Fibroblast of skin of right biceps (primary cell): ENCODE data around the gene TRIM71.
"Not testable (repeated sequence)": the region's sequence is repeated elsewhere in the genome, so short reads cannot be mapped to it uniquely, and the experiment has no call there.

Experiments
- DNase-seq: peaks from one replicate; pipeline ENCODE4 v3.0.0-alpha.2; 2013

The TRIM71 gene

DNA sequence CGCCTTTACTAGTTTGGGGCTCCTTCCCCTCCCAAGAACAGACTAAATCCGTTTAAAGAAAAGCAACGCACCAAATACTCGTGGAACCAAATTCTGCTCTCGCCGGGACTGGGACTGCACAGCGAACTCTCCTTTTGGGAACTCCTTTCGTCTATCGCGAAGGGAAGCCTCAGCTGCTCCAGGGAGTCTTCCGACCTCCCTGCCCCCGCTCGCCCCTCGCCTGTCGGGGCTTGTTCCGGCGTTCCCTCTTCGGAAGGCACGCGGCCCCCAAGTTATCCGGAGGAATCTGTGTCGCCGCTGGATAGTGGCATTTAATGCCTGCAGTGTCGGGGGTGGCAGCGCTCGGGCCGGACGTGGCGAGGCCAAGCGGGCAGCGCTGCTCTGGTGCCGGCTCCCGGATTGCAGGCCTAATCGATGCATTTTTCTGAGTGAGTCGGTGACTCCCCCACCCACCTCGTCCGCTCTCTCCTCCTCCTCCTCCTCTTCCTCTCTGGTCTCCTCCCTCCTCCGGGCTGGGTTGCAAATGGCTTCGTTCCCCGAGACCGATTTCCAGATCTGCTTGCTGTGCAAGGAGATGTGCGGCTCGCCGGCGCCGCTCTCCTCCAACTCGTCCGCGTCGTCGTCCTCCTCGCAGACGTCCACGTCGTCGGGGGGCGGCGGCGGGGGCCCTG is at the start of gene TRIM71:
Gene TRIM71, plus strand, starts transcription at position 440 of the 671 bp plus-strand sequence. Its CDS starts 84 bp downstream, at position 524.
- no peak for DNase-seq

DNA sequence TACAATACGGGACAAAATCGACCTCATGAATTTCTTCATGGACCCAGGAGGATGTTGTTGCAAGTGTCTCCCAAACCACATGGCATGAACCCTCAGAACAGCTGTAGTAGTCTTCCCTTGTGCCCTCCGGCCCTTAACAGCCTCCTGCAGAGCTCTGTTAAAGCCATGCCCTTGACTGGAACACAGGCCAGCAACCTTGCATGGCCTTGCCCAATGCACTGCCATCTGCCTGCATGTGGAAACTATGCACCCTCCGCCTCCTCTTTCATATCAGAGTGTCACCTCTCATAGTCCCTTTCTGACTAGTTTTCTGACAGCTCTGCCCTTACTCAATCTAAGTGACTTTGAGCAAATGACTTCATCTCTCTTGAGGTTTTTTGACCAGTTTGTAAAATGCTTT is 39.4 kb upstream of the TRIM71 start:
- no peak for DNase-seq

DNA sequence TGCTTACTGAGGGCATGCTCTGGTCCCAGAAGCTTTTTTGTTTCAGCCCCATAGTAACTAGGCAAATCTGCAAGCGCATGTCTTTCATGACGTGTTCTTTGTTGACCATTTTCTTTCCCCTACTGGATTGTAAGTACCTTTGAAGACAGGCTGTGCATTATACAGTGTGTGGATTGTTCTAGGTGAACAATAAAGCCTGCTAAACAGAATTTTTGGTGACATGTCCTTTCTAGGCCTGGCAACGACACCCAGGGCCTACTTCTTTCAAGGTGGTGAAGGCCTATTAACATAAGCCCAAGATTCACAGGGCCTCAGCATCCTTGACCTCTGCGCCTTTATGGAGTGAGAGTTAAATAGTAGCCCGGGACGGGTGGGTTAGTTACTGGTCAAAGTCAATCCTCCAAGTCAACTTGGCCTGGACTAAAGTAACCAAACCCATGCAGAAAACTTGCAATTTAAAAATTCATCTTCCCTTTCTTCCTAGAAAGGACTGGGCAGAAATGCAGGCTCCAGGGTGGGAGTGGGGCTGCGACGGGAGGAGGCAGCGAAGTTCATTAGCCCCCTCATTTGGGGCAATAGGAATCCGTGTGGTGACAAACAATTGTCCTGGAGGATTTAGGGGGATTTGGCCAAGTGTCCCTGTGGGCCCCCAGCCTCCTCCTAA is 37.6 kb upstream of the TRIM71 start:
- no peak for DNase-seq

DNA sequence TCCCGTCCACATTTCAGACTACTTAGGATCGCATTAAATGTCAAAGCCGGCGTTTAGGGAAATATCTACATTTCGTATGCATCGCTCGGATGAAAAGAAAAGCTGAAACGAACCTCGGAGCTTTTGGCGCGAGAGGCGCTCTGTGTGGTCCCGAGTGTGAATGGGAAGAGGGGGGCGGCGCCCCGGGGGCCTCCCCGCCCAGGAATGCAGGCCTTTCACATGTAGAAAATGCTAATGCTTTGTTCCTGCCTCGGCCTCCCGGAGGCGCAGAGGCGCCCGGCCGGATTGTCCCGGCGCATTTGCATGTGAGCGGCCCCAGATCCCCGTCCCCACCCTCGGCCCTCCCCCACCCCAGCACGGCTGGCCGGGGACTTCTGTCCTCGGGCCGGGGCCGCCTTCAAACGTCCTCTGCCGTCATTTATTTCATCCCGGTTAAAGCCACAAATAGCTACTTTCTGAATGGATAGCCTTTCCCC is 37.0 kb upstream of the TRIM71 start:
- DNase-seq, result peak; percentile 63

DNA sequence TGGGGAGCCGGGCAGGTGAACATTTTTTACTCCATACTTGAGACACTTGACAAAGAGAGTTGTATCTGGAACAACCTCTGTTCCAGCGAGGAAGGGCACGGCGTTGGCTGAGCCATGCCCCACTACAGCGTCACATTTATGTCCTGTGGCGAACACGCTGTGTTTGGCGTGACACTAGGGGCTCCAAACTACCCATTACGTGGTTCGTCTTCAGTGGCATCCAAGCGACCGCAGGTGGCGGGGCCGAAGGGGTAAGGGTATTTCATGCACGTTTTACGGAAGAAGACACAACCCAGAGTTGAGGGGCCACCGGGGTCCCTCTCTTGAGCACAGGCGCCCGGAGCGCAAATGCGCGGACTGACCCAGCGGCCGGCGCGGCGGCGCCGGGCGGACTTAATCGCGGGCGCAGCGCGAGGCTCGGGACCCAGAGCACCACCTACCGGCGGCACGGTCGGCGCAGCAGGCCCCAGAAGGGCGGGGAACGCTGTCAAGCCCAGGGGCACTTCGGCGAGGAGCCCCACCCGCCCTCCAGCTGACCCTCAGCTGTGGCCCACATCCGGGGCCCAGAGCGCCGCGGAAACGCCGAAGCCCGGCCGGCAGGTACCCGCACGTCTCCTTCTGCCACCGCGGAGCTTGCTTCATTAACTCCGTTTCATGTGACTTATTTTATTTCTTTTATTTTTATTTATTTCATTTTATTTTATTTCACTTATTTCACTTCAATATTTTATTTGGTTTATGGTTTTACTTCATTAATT is 36.4 kb upstream of the TRIM71 start:
- DNase-seq, result peak; percentile 71

DNA sequence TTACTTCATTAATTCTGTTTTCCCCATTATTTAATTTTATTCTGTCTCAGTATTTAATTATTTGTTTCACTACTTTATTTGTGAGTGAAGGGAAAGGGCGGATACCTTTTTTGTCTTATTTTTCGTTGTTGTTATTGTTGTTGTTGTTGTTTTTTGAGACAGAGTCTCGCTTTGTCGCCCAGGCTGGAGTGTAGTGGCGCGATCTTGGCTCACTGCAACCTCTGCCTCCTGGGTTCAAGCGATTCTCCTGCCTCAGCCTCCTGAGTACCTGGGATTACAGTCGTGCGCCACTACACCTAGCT is 35.9 kb upstream of the TRIM71 start:
- DNase-seq, result not testable (repeated sequence)

DNA sequence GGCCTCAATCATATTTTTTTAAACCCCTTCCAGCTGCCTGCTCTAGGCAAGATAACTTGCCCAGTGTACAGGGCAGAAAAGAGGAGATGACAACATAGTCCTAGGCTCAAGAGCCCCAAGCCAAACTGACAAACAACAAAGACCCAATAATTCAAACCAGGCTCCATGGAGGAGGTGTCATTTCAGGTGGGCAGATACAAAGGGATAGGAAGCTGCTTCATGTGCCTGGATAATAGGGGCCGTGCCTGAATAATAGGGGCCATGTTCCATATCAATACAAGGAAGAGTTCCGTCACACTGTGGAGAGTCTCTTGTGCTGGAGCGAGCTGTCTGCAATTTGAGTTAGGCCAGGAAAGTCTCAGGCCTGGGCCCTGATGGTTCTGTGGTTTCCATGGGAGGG is 35.4 kb upstream of the TRIM71 start:
- DNase-seq, result no peak

DNA sequence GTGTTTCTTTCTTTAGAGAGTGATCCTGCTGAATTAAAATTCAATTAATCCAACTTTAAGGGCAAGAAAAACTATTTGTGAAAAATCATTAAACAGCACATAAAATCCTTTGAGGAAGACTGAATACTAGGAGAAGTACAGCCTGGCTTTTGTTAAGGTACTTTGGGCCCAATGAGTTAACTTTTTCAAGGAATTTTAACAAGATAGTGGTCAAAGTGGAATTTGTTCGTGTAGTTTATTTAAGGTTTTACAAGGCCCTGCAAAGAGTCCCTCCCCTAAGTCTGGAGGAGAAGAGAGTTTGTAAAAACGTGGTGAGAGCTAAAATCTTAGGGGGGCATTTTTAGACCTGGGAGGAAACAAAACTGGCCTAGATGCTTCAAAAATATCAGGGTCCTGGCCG is 26.0 kb upstream of the TRIM71 start:
- DNase-seq, result no peak

DNA sequence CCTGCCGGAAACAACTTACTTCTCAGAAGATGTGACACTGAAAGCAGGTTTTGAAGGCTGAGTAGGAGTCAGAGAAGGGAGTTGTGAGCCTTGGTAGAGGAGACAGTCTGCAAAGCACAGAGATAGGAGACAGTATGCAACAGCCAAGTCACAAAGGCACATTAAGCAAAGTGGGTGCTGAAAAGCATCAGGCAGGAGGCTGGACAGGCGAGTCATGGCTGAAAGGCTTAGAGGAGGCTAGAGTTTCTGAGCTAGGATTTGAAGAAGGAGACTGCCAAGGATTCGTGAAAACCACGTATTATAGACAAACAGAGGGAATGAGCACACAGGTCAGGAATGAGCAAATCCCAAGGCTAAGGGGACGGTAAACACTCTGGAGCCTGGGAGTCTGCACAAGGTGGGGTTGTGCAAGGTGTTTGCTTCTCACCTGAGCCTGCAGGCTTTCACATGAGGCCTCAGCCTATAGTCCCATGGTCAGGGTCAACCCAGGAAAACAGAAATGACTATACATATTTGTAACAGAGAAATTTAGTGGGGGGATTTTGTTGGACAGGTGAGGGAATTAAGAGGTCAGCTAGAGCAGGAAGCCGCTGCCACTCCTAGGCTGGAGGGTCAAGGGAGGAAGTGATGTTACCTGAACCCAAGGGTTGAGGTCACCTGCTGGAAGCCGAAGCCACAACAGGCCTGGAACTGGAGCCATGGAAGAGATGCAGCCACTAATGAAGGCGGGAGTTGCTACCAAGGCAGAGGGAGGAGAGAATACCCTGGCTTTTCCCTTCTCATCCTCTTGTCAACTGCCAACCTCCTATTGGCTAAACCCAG is 23.1 kb upstream of the TRIM71 start:
- peak; percentile 22 for DNase-seq

DNA sequence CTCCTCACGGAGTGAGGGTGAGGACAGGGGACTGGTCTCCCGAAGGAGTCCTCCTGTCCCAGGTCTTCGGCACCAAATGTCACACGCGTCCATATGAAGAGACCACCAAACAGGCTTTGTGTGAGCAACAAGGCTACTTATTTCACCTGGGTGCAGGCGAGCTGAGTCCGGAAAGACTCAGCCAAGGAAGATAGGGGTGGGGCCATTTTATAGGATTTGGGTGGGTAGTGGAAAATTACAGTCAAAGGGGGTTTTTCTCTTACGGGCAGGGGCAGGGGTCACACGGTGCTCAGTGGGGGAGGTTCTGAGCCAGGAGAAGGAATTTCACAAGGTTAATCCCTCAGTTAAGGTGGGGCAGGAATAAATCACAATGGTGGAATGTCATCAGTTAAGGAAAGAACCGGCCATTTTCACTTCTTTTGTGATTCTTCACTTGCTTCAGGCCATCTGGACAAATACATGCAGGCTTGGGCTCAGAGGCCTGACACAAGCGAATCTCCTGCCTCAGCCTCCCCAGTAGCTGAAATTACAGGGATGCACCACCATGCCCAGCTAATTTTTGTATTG is 21.3 kb upstream of the TRIM71 start:
- not testable (repeated sequence) for DNase-seq

DNA sequence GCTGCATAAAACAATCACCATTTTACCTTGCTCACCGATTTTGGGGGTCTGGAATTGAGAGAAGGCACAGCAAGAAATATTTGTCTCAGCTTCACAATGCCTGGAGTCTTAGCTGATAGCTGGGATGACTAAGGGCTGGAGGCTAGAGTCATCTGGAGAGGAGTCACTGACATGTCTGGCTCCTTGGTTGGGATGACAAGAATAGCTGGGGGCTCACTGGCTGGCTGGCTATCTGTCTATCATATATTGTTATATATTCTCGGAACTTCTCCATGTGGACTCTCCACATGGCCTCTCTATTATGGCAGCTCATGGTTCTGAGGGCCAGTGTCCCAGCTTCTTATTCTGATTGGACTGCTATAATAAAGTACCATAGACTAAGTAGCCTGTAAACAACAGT is 20.0 kb upstream of the TRIM71 start:
- DNase-seq, result no peak

DNA sequence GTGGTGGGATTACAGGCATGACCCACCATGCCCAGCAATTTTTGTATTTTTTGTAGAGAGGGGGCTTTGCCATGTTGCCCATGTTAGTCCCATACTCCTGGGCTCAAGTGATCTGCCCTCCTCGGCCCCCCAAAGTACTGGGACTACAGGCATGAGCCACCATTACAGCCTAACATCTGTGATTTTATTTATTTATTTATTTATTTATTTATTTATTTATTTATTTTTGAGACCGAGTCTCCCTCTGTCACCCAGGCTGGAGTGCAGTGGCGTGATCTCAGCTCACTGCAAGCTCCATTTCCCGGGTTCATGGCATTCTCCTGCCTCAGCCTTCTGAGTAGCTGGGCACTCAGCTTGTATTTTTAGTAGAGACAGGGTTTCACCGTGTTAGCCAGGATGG is 16.4 kb upstream of the TRIM71 start:
- DNase-seq, result not testable (repeated sequence)

DNA sequence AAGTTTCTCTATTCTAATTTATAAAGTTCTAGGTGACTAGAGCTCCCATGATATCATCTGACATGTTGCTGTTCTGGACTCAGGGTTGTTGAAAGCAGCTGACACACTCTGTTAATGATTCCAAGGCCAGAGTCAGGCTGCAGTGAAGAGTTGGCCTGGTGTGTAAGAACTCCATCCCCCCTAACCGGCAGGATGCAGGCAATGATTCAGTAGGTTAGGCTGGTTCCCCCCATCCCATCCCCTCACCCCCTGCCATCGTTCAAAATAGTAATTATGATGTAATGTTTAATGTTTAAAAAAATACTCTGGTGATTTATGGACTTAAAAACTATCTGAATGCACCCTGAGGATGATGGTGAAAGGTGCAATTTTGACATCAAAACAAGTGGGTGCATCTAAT is 4.6 kb upstream of the TRIM71 start:
- peak; percentile 28 for DNase-seq

DNA sequence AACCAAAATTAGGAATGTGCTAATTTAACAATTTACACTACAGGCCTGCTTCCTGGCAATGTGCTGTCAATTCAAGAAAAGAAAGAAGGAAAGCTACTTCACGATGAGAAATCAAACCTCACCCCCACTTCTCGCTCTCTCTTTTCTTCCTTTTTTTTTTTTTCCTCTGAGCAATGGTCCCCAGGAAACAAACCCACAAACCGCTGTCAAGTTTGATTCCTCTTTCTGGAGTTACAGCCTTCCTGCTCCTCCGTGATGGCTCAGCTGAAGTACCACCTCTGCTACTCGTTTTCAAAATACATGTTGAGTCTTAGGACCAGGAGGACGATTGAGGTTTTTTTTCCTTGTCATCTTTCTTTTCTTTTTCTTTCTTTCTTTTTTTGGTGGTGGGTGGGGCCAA is 3.4 kb upstream of the TRIM71 start:
- no peak for DNase-seq

DNA sequence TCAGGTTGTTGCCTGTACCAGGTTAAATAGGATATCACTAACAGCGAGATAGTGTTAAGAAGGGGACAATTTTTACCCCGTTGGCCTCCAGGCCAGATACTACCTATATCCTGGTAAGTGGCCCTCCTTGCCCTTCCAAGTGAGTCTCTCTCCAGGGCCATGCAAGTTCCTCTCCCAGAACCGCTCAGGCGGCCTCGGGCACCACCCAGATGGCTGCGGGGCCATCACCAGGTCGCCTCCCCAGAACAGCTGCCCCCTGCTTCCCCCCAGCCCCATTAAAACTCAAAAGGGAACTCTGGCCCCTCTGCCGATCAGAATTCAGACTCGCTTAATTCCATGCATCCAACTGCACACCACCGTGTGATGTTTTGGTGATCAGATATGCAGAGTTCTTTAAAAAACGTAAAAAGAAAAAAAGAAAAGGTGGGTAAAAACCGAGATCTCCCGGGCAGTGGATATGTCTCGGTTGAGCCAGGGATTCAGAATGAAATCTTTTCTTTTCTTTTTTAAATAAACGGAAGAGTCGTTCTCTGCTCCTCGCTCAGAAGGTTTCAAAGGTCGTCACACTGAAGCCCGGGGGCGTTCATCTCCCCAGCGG is 1.9 kb upstream of the TRIM71 start:
- no peak for DNase-seq

DNA sequence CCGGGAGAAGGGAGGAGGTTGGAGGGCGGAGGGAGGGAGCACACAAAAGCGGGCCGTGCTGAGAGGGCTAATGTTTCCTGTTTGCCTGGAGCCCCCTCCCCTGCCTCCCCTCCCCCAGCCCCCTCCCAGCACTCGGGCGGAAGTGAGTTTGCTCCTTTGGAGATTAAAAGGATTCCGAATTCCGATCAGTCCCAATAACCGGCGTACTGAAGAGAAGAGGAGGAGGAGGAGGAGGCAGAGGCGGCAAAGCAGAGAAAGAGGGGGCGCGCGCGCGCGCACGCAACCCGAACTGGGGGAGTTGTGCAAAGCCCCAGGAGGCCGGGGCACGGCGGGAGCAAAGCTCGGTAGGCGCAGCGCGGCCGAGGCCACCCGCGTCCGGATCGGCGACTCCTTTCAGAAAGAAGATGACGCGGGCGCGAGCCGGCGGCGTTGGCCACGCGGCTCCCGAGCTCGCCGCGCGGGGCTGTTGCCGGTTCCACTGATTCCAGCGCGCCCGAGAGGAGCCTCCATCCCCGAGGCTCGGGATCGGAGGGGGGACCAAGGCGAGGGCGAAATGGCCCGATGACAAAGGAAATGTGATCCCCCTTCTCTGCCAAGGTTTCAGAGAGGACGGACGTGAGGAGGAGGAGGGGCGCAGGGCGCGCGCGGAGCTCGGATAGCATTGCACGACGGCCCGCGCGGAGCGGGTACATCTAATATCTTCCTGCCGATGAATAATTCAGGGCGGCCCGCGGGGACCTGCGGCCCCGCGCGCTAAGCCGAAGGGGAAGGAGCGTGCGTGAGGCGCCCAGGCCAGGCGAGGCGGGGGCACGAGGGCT is 1.1 kb upstream of the TRIM71 start:
- DNase-seq, result peak; percentile 20

DNA sequence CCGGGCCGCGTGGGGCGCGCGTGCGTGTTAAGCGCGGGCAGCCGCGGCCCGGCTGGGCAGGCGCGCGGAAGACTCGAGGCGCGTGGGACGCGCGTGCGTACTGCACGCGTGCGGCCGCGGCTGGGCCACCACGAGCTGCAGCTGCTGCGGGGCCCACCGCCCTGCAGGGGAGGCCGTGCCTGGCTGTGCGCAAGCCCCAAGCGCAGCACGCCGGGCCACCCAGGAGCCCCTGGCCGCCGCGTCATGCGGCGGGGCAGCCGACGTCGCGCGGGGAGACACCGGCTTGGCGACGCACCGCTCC is 590 bp upstream of the TRIM71 start:
- DNase-seq, result no peak

DNA sequence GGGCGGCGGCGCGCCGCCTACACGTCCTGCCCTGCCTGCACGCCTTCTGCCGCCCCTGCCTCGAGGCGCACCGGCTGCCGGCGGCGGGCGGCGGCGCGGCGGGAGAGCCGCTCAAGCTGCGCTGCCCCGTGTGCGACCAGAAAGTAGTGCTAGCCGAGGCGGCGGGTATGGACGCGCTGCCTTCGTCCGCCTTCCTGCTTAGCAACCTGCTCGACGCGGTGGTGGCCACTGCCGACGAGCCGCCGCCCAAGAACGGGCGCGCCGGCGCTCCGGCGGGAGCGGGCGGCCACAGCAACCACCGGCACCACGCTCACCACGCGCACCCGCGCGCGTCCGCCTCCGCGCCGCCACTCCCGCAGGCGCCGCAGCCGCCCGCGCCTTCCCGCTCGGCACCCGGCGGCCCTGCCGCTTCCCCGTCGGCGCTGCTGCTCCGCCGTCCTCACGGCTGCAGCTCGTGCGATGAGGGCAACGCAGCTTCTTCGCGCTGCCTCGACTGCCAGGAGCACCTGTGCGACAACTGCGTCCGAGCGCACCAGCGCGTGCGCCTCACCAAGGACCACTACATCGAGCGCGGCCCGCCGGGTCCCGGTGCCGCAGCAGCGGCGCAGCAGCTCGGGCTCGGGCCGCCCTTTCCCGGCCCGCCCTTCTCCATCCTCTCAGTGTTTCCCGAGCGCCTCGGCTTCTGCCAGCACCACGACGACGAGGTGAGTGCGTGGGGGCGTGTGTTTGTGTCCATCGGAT is 602 bp downstream of the TRIM71 start:
- DNase-seq, result no peak

DNA sequence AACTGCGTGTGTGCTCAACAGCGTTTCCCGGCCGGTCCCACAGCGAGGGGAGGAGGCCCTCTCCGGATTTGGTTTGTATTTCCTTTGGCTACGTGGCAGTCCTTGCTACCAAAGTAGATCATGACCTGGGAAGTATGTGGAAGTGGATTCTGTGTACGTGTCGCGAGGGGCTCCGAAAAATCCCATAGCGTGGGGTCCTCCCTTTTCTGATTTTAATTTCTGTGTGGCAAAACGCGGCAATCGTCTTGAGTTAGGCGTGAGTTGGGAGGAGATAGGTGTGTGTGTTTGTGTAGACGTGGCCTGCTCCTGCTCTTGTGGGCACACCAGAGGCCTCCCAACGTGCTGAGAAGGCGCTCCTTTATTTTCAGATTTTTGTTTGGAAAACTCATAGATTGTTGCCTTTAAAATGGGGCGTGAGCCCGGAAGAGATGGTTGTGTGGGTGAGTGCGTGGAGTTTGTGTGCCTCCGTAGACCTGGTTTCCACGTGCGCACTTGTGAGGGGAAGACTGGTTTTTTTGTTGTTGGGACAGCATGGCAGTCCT is 1.2 kb downstream of the TRIM71 start:
- no peak for DNase-seq

DNA sequence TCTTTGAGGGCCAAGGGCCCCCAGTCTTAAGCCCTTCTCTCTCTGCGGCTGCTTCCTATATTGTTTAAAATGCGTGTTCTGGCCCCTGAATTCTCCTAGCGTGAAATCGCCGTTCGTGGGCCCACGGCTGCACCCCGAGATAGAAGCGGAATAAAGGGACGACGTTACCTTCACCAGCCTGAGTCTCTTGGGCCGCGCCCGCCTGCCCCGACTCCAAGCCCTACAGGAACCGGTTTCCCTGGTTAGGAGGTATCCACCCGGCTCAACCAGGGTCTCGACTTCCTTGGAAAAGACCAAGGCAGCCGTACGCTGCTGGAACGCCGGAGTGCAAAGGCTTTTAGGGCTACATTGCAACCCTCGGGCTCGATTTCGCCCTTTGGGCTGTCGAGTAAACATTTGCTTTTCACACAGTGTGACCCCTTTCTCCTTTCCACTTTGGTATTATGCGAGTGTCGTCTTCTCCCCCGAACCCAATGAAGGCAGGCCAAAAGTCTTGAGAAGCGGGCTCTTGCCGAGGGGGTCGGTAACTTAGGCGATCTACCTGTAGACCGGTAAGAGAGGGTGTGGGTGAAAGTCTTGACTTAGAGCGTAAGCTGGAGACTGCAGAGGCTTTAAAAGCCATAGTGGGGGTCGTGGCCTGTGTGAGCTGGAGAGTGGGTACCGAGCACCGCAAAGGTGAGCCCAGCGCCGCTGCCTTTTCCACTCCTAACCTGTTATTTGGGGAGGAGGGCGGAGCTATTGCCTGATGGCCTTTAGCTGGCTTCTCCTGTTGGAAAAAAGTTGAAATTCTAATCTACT is 2.0 kb downstream of the TRIM71 start:
- DNase-seq, result no peak
